Ascending aorta (tissue), 2 donors: ENCODE results near the gene GOPC. TPM values are rescaled to one million over a fixed set of nuclear protein-coding genes. Genes with fewer than 3 reads are reported as not detected.

Source experiments
- DNase-seq, 2 donors: peaks; one replicate each; pipeline ENCODE4 v3.0.0-alpha.2; 2019; ENCODE audit warnings: low spot score in 2 of 2
- H3K27ac ChIP-seq, 2 donors: fragments of 200-600 bp; sonication (generic); one replicate each; pipeline ENCODE4 v1.5.1; 2016 to 2017; ENCODE audit warnings: mild to moderate bottlenecking in 1 of 2
- H3K27me3 ChIP-seq: fragments of 200-600 bp; sonication (generic); one replicate; pipeline ENCODE4 v1.5.1; 2017
- H3K36me3 ChIP-seq, 2 donors: fragments of 200-600 bp; sonication (generic); one replicate each; pipeline ENCODE4 v1.5.1; 2016
- H3K4me1 ChIP-seq, 2 donors: fragments of 200-600 bp; sonication (generic); one replicate each; pipeline ENCODE4 v1.5.1; 2016 to 2017; ENCODE audit warnings: mild to moderate bottlenecking in 1 of 2
- H3K4me3 ChIP-seq, 2 donors: fragments of 200-600 bp; sonication (generic); one replicate each; pipeline ENCODE4 v1.5.1; 2016 to 2017; ENCODE audit warnings: mild to moderate bottlenecking in 1 of 2
- H3K9me3 ChIP-seq, 2 donors: fragments of 200-600 bp; sonication (generic); one replicate each; pipeline ENCODE4 v1.5.1; 2016
- CTCF ChIP-seq, 3 experiments: fragments of 200-600 bp in 2 of 3; fragments of 450-650 bp in 1 of 3; sonication (generic) in 2 of 3; IDR thresholded peaks; one replicate each; pipeline ENCODE4 v1.5.1; 2016 to 2019; ENCODE audit warnings: antibody characterized with exemption in 3 of 3, mild to moderate bottlenecking in 1 of 3, moderate library complexity in 1 of 3
- intact Hi-C: fragments of 100-400 bp; cut with DNase I; formaldehyde crosslinking; loops from one replicate; pipeline ENCODE4 v1.15.1; 2023
- total RNA-seq: library from RNA; depleted of rRNA; stranded (reverse); fragments of >200 nt; gene quantifications from one replicate; pipeline ENCODE4 v1.1.0, GENCODE V29; 2016

GOPC gene
- total RNA-seq, 1 donor from 2014 or later, result 12.5 TPM

DNA sequence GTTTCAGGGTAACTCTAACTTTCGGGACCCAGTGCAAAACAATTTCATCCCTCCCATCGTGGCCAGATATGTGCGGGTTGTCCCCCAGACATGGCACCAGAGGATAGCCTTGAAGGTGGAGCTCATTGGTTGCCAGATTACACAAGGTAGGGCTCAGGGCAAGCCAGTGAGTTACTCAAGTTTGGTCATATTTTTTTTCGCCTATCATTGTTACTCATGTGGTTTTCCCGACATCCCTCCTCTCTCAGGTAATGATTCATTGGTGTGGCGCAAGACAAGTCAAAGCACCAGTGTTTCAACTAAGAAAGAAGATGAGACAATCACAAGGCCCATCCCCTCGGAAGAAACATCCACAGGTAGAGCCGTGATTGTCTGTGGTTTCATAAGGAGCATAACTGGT lies 61.6 kb downstream of the GOPC start:
- H3K9me3 ChIP-seq, result no peaks in the 10 kb centered on the region
- H3K4me1 ChIP-seq, result no peaks in the 10 kb centered on the region
- H3K36me3 ChIP-seq, result peaks cover 4 to 14% of the 10 kb centered on the region in 2 donors
- no peak overlapping the region for H3K27ac ChIP-seq
- DNase-seq, result no peak
- no peak overlapping the region for H3K4me3 ChIP-seq
- TF ChIP-seq CTCF (IDR thresholded peaks at IDR 0.05), result no peak
- intact Hi-C loops, result no loop called here
- H3K27me3 ChIP-seq, result no peaks in the 10 kb centered on the region

DNA sequence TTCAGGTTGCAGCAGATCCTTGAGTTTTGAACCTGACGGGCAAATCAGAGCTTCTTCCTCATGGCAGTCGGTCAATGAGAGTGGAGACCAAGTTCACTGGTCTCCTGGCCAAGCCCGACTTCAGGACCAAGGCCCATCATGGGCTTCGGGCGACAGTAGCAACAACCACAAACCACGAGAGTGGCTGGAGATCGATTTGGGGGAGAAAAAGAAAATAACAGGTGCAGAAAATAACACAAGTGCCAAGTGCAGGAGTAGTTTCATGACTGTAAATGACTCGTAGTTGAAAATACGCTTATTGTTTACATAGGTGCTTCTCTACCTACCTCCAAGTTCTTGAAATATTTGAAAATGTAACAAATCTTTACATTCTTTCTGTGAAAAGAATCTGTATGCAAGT lies 63.7 kb downstream of the GOPC start:
- Histone ChIP-seq H3K27ac (no peak overlapping the region), H3K4me1 (no peaks in the 10 kb centered on the region), H3K36me3 (peaks cover 4 to 14% of the 10 kb centered on the region in 2 donors), H3K9me3 (no peaks in the 10 kb centered on the region), H3K4me3 (no peak overlapping the region), H3K27me3 (no peaks in the 10 kb centered on the region)
- DNase-seq, result no peak
- TF ChIP-seq CTCF (IDR thresholded peaks at IDR 0.05), result no peak
- intact Hi-C loops, result no loop called here

GRCh38 chr6:117536317-117536716 lies 66.0 kb downstream of the GOPC start:
- intact Hi-C loops, result no loop called here
- Histone ChIP-seq H3K36me3 (peaks cover 4 to 13% of the 10 kb centered on the region in 2 donors), H3K27me3 (no peaks in the 10 kb centered on the region), H3K27ac (no peak overlapping the region), H3K4me3 (no peak overlapping the region), H3K9me3 (no peaks in the 10 kb centered on the region), H3K4me1 (no peaks in the 10 kb centered on the region)
- TF ChIP-seq CTCF (IDR thresholded peaks at IDR 0.05), result no peak
- no peak for DNase-seq

- Histone ChIP-seq H3K36me3 (peaks cover 4% of the 10 kb centered on the region in 2 donors), H3K9me3 (no peaks in the 10 kb centered on the region), H3K27ac (no peak overlapping the region), H3K27me3 (no peaks in the 10 kb centered on the region), H3K4me3 (no peak overlapping the region), H3K4me1 (no peaks in the 10 kb centered on the region)
- no peak for DNase-seq
- no peak for TF ChIP-seq CTCF (IDR thresholded peaks at IDR 0.05)
- intact Hi-C loops, result no loop called here
Observed at GRCh38 chr6:117534974-117535373, 67.3 kb downstream of the GOPC start.

DNA sequence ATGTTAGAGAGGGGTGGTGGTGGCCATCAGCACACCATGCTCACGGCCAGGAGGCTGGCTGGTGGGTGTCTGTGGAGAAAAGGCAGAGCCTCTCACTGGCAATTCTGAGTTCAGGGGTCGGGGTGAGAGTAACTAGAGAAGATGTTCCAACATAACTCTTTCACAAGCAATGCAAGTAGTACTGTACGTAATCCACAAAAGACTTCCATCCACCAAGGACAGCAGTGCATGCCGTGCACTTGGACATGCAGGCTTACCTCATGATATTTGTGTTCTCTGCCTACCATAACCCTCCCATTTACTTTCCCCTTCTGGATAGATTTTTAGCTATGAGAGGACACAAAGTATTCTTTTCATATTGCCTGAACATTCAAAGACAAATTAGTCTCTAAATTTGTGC lies 68.5 kb downstream of the GOPC start:
- peaks cover 3 to 4% of the 10 kb centered on the region in 2 donors for H3K36me3 ChIP-seq
- no peak for TF ChIP-seq CTCF (IDR thresholded peaks at IDR 0.05)
- no peaks in the 10 kb centered on the region for H3K9me3 ChIP-seq
- H3K27ac ChIP-seq, result no peak overlapping the region
- intact Hi-C loops, result no loop called here
- no peaks in the 10 kb centered on the region for H3K27me3 ChIP-seq
- DNase-seq, result no peak
- no peaks in the 10 kb centered on the region for H3K4me1 ChIP-seq
- no peak overlapping the region for H3K4me3 ChIP-seq
